Measurements from ENCODE around the gene FIBIN.

FIBIN gene

GRCh38 chr11:27025312-27025955 lies 31.5 kb downstream of the FIBIN start:
- DNase-seq = no peak

- DNase-seq = no peak
Measured at GRCh38 chr11:27025957-27026733, 32.2 kb downstream of the FIBIN start.

DNA sequence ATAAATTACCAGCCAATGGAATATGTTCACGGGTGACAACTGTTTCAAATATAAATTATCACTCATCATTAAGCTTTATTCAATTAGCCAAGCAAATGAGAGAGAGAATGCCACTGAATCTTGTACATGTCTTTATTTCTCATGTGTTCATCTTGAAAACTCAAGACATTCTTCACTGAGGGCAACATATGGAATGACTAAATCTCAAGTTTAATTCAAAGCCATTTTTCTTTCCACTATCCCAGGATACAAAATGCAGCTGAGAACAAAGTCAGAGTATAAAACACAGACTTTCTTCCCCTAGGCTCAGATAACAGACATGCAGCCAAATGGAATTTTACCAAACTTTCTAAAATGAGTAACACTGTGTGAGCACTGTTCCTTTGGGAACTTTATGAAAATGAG lies 34.7 kb downstream of the FIBIN start:
- no peak for DNase-seq

GRCh38 chr11:27029966-27030365 lies 36.1 kb downstream of the FIBIN start:
- DNase-seq = no peak

DNA sequence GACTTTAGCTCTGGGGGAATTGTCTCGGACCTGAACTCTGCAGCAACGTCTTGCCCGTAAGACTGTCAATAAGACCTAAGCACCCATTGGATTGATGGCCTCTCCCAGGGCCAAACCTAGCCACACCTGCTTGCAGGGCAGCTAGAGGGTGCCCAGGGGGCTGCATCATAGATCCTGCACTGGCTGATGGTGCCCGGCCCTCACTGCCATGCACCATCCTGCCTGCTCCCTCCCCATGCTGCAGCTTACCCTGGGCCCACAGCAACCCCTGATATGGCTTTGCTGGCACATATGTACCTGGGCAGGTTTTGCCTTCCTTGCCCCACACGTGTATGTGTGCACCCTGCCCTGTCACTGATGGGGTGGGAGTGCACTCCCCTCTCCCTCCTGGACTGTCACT lies 37.8 kb downstream of the FIBIN start:
- DNase-seq = no peak

GRCh38 chr11:27039873-27040272 lies 46.0 kb downstream of the FIBIN start:
- no peak for DNase-seq

- no peak for DNase-seq
Measured at GRCh38 chr11:27040302-27041115, 46.6 kb downstream of the FIBIN start, which contains the start of gene BBOX1. Gene BBOX1, plus strand, starts transcription at chr11:27040815. Its CDS starts 14,616 bp downstream, at chr11:27055431.

GRCh38 chr11:27041141-27041899 lies 47.4 kb downstream of the FIBIN start:
- DNase-seq = no peak
